Measurements from ENCODE around the gene OR9Q1.

OR9Q1 gene

GRCh38 chr11:58227956-58228615 lies 204.4 kb downstream of the OR9Q1 start:
- Histone ChIP-seq H3K36me3 (ENCODE audit: control insufficient read depth in 4 of 4, insufficient read depth in 4 of 4, low read length in 3 of 4) (no peaks in the 10 kb centered on the region), H3K27ac (ENCODE audit: insufficient read depth in 1 of 2, low read depth in 1 of 2, low read length in 2 of 2, poor library complexity in 1 of 2, severe bottlenecking in 2 of 2) (no peak overlapping the region), H3K4me1 (ENCODE audit: control extremely low read depth in 1 of 4, control insufficient read depth in 4 of 4, insufficient read depth in 4 of 4, low read length in 3 of 4) (no peaks in the 10 kb centered on the region), H3K9me3 (ENCODE audit: control extremely low read depth in 1 of 5, control insufficient read depth in 4 of 5, insufficient read depth in 2 of 5, low read depth in 1 of 5, low read length in 4 of 5) (no peaks in the 10 kb centered on the region), H3K27me3 (replicated peaks in 2 of 5; ENCODE audit: control insufficient read depth in 4 of 5, insufficient read depth in 5 of 5, low read length in 4 of 5) (no peaks in the 10 kb centered on the region), H3K4me3 (ENCODE audit: control insufficient read depth in 1 of 7, extremely low read depth in 1 of 7, insufficient read depth in 4 of 7, low read depth in 2 of 7, low read length in 6 of 7) (no peak overlapping the region)
- no peak for DNase-seq
- ChIA-PET CTCF (interaction anchor here (1.0 kb wide), 1 partner anchor 10 kb away, joined by 3 read pairs; no protein-coding TSS in a partner anchor), POLR2A (no interaction called here)
- WGBS (ENCODE audit: insufficient coverage) = 96% methylated on average over 32 of the region's 32 CpGs

Measured in common myeloid progenitor, CD34-positive (primary cell).